HG03095 (cell line): ENCODE results near the gene TMEM61.

ENCODE experiments used
- ATAC-seq: cut with Tn5 transposase; IDR thresholded peaks from one replicate; pipeline ENCODE4 v1.9.1; 2021; ENCODE audit warnings: moderate library complexity; ENCODE audit not compliant: unreplicated experiment

The TMEM61 gene

GRCh38 chr1:54984131-54984842 lies 3.9 kb downstream of the TMEM61 start:
- no peak for ATAC-seq

- ATAC-seq, result no peak
Measured at GRCh38 chr1:54985556-54985955, 5.1 kb downstream of the TMEM61 start.

GRCh38 chr1:54986025-54986424 lies 5.6 kb downstream of the TMEM61 start:
- no peak for ATAC-seq

GRCh38 chr1:54986533-54986932 lies 6.1 kb downstream of the TMEM61 start:
- no peak for ATAC-seq

- no peak for ATAC-seq
Measured at GRCh38 chr1:54987427-54987826, 7.0 kb downstream of the TMEM61 start.

GRCh38 chr1:54987919-54988705 lies 7.7 kb downstream of the TMEM61 start:
- no peak for ATAC-seq

- no peak for ATAC-seq
Measured at GRCh38 chr1:54988975-54989374, 8.5 kb downstream of the TMEM61 start.

- no peak for ATAC-seq
Measured at GRCh38 chr1:54989473-54989872, 9.0 kb downstream of the TMEM61 start.

GRCh38 chr1:54989968-54990810 lies 9.8 kb downstream of the TMEM61 start:
- no peak for ATAC-seq

GRCh38 chr1:54990916-54991315 lies 10.5 kb downstream of the TMEM61 start:
- ATAC-seq, result no peak

- no peak for ATAC-seq
Measured at GRCh38 chr1:54991939-54992338, 11.5 kb downstream of the TMEM61 start.

GRCh38 chr1:54993140-54993539 lies 12.7 kb downstream of the TMEM61 start:
- ATAC-seq, result no peak

GRCh38 chr1:54994355-54994990 lies 14.0 kb downstream of the TMEM61 start:
- ATAC-seq, result no peak

- ATAC-seq, result no peak
Measured at GRCh38 chr1:54995013-54995760, 14.8 kb downstream of the TMEM61 start.

GRCh38 chr1:54995835-54996234 lies 15.4 kb downstream of the TMEM61 start:
- no peak for ATAC-seq

- ATAC-seq, result peak; percentile 82
Measured at GRCh38 chr1:54996359-54996868, 16.0 kb downstream of the TMEM61 start.

GRCh38 chr1:54996869-54997710 lies 16.7 kb downstream of the TMEM61 start:
- no peak for ATAC-seq

- ATAC-seq, result no peak
Measured at GRCh38 chr1:54997711-54997986, 17.2 kb downstream of the TMEM61 start.

GRCh38 chr1:54998100-54998499 lies 17.7 kb downstream of the TMEM61 start:
- ATAC-seq, result no peak
